Measurements from ENCODE around the gene NLK. TPM values are rescaled to one million over a fixed set of nuclear protein-coding genes. Genes with fewer than 3 reads are reported as not detected.
"Not testable (repeated sequence)": the region's sequence is repeated elsewhere in the genome, so short reads cannot be mapped to it uniquely, and the experiment has no call there.

Gene NLK
- total RNA-seq, 1 experiment from 2014 or later, result 14.6 TPM

DNA sequence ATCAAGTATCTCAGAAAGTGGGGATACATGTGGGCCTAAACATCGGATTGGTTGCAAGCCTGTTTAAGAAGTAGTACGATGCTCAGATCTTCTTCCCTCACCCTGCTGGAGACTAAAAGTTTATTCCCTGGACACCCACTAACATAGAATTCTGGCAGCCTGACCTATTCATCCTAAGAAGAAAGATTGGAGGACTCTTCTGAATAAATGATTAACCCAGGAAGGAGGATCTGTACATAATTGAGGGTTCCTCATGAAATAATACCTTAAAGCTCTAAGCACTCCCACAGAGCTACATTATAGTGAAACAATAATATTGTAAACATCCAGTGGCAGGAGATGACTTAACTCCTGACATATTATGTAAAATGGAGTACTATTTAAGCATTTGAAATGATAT lies 111.7 kb downstream of the NLK start:
- TF ChIP-seq, protein P1, sequence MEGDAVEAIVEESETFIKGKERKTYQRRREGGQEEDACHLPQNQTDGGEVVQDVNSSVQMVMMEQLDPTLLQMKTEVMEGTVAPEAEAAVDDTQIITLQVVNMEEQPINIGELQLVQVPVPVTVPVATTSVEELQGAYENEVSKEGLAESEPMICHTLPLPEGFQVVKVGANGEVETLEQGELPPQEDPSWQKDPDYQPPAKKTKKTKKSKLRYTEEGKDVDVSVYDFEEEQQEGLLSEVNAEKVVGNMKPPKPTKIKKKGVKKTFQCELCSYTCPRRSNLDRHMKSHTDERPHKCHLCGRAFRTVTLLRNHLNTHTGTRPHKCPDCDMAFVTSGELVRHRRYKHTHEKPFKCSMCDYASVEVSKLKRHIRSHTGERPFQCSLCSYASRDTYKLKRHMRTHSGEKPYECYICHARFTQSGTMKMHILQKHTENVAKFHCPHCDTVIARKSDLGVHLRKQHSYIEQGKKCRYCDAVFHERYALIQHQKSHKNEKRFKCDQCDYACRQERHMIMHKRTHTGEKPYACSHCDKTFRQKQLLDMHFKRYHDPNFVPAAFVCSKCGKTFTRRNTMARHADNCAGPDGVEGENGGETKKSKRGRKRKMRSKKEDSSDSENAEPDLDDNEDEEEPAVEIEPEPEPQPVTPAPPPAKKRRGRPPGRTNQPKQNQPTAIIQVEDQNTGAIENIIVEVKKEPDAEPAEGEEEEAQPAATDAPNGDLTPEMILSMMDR (IDR thresholded peaks at IDR 0.05; ENCODE audit: unreplicated experiment), result no peak
- no peaks in the 10 kb centered on the region for H3K27me3 Mint-ChIP-seq (ENCODE audit: insufficient read depth, unreplicated experiment)
- no peaks in the 10 kb centered on the region for H3K9me3 Mint-ChIP-seq (ENCODE audit: unreplicated experiment)
- DNase-seq (ENCODE audit: unreplicated experiment), result no peak
- POLR2A ChIA-PET, result no interaction called here
- H3K4me1 Mint-ChIP-seq (ENCODE audit: insufficient read depth, unreplicated experiment), result no peaks in the 10 kb centered on the region
- H3K27ac Mint-ChIP-seq (ENCODE audit: low read depth, unreplicated experiment), result no peak overlapping the region
- intact Hi-C loops (cut with micrococcal nuclease), result no loop called here
- no peak overlapping the region for H3K4me3 Mint-ChIP-seq (ENCODE audit: unreplicated experiment)
- CTCF ChIA-PET, result interaction anchor here (0.7 to 0.8 kb wide), 2 partner anchors 13 to 322 kb away, joined by 3 read pairs; no protein-coding TSS in a partner anchor
- no TSS peak for BruUV-seq (replicated peaks)
- H3K36me3 Mint-ChIP-seq (ENCODE audit: insufficient read depth, unreplicated experiment), result peaks cover 8% of the 10 kb centered on the region

DNA sequence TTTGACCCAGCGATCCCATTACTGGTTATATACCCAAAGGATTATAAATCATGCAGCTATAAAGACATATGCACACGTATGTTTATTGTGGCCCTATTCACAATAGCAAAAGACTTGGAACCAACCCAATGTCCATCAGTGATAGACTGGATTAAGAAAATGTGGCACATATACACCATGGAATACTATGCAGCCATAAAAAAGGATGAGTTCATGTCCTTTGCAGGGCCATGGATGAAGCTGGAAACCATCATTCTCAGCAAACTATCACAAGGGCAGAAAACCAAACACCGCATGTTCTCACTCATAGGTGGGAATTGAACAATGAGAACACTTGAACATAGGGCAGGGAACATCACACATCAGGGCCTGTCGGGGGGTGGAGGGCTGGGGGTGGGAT lies 112.9 kb downstream of the NLK start:
- POLR2A ChIA-PET; H3K4me3 Mint-ChIP-seq (ENCODE audit: unreplicated experiment); H3K27me3 Mint-ChIP-seq (ENCODE audit: insufficient read depth, unreplicated experiment); DNase-seq (ENCODE audit: unreplicated experiment); H3K9me3 Mint-ChIP-seq (ENCODE audit: unreplicated experiment); CTCF ChIA-PET; intact Hi-C loops (cut with micrococcal nuclease); H3K4me1 Mint-ChIP-seq (ENCODE audit: insufficient read depth, unreplicated experiment); BruUV-seq (replicated peaks); H3K27ac Mint-ChIP-seq (ENCODE audit: low read depth, unreplicated experiment); H3K36me3 Mint-ChIP-seq (ENCODE audit: insufficient read depth, unreplicated experiment): not testable (repeated sequence)

DNA sequence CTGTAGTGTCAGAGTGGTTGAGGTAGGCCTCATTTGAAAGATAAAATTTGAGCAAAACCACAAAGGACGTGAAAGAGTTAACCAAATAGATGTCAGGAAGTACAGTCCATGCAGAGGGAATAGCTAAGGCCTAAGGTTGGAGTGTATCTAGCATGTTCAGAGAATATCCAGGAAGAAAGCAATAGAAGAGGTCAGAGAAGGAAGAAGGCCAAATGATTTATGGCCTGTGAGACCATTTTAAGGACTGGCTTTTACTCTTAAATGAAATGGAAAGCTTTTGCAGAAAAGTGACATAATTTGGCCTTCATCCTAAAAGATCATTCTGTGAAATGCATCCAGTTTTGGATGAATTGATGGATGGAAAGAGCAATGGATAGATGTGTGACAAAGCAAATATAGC lies 116.5 kb downstream of the NLK start:
- no peaks in the 10 kb centered on the region for H3K9me3 Mint-ChIP-seq (ENCODE audit: unreplicated experiment)
- no TSS peak for BruUV-seq (replicated peaks)
- no peak for DNase-seq (ENCODE audit: unreplicated experiment)
- intact Hi-C loops (cut with micrococcal nuclease), result no loop called here
- no peaks in the 10 kb centered on the region for H3K27me3 Mint-ChIP-seq (ENCODE audit: insufficient read depth, unreplicated experiment)
- H3K36me3 Mint-ChIP-seq (ENCODE audit: insufficient read depth, unreplicated experiment), result peaks cover 5% of the 10 kb centered on the region
- H3K4me1 Mint-ChIP-seq (ENCODE audit: insufficient read depth, unreplicated experiment), result no peaks in the 10 kb centered on the region
- no peak overlapping the region for H3K4me3 Mint-ChIP-seq (ENCODE audit: unreplicated experiment)
- ChIA-PET CTCF (interaction anchor here (0.5 to 0.6 kb wide), 2 partner anchors 88 to 521 kb away, joined by 3 to 4 read pairs; no protein-coding TSS in a partner anchor), POLR2A (interaction anchor here (0.6 kb wide), 2 partner anchors 14 to 88 kb away, joined by 3 read pairs; no protein-coding TSS in a partner anchor)
- TF ChIP-seq, protein P1 (IDR thresholded peaks at IDR 0.05; ENCODE audit: unreplicated experiment), result no peak
- no peak overlapping the region for H3K27ac Mint-ChIP-seq (ENCODE audit: low read depth, unreplicated experiment)

DNA sequence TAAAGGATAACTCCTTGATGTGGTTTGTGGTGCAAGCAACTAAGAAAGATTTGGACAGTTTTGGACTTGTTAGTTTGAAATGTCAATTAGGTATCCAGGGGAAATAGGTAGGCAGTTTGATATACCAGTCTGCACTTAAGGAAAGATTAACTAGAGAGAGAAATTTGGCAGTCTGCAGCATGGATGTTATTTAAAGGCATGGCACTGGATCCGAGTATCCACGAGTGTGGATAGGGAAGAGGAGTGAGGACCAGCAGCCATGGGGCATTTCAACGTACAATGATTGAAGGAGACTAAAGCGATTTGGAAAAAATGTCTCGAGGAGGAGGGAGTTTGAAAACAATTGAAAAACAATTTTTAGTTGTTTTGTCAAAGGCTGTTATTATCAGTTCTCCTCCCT lies 117.4 kb downstream of the NLK start:
- no peak for DNase-seq (ENCODE audit: unreplicated experiment)
- no peak overlapping the region for H3K4me3 Mint-ChIP-seq (ENCODE audit: unreplicated experiment)
- intact Hi-C loops (cut with micrococcal nuclease), result no loop called here
- H3K4me1 Mint-ChIP-seq (ENCODE audit: insufficient read depth, unreplicated experiment), result no peaks in the 10 kb centered on the region
- H3K27ac Mint-ChIP-seq (ENCODE audit: low read depth, unreplicated experiment), result no peak overlapping the region
- no TSS peak for BruUV-seq (replicated peaks)
- no peaks in the 10 kb centered on the region for H3K27me3 Mint-ChIP-seq (ENCODE audit: insufficient read depth, unreplicated experiment)
- CTCF ChIA-PET, result no interaction called here
- TF ChIP-seq, protein P1 (IDR thresholded peaks at IDR 0.05; ENCODE audit: unreplicated experiment), result no peak
- H3K9me3 Mint-ChIP-seq (ENCODE audit: unreplicated experiment), result no peaks in the 10 kb centered on the region
- POLR2A ChIA-PET, result no interaction called here
- peaks cover 7% of the 10 kb centered on the region for H3K36me3 Mint-ChIP-seq (ENCODE audit: insufficient read depth, unreplicated experiment)

DNA sequence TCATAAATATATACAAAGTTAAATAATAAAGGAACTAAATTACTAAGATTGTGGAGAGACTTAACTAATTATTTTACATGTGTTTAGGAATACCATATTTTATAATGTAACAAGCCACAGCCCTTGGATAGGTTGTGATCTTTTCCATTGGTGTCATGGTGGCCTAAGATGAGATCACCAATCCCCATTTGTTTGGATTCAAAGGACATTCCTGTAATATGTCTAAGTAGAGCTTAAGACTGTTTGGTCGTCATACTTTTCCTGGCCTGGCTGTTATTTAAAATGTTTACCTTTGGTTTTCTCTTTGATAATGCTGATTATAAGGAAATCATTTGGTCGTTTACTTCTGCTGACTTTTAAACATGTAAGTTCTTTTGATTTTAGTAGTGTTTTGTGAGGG lies 118.1 kb downstream of the NLK start:
- intact Hi-C loops (cut with micrococcal nuclease), result no loop called here

More for the DNA sequence above, 118.1 kb downstream of the NLK start:
- TF ChIP-seq, protein P1 (IDR thresholded peaks at IDR 0.05; ENCODE audit: unreplicated experiment), result no peak
- POLR2A ChIA-PET, result no interaction called here
- Mint-ChIP-seq H3K27me3 (ENCODE audit: insufficient read depth, unreplicated experiment) (no peaks in the 10 kb centered on the region), H3K4me3 (ENCODE audit: unreplicated experiment) (no peak overlapping the region), H3K36me3 (ENCODE audit: insufficient read depth, unreplicated experiment) (peaks cover 7% of the 10 kb centered on the region), H3K27ac (ENCODE audit: low read depth, unreplicated experiment) (no peak overlapping the region), H3K4me1 (ENCODE audit: insufficient read depth, unreplicated experiment) (no peaks in the 10 kb centered on the region), H3K9me3 (ENCODE audit: unreplicated experiment) (no peaks in the 10 kb centered on the region)
- no peak for DNase-seq (ENCODE audit: unreplicated experiment)
- CTCF ChIA-PET, result no interaction called here
- no TSS peak for BruUV-seq (replicated peaks)

All from MCF 10A (cell line).